ENCODE data around the gene TMEM175.
A peak's percentile ranks its signal among the peaks of the same experiment; 100 is the strongest.

Gene TMEM175, protein sequence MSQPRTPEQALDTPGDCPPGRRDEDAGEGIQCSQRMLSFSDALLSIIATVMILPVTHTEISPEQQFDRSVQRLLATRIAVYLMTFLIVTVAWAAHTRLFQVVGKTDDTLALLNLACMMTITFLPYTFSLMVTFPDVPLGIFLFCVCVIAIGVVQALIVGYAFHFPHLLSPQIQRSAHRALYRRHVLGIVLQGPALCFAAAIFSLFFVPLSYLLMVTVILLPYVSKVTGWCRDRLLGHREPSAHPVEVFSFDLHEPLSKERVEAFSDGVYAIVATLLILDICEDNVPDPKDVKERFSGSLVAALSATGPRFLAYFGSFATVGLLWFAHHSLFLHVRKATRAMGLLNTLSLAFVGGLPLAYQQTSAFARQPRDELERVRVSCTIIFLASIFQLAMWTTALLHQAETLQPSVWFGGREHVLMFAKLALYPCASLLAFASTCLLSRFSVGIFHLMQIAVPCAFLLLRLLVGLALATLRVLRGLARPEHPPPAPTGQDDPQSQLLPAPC

DNA sequence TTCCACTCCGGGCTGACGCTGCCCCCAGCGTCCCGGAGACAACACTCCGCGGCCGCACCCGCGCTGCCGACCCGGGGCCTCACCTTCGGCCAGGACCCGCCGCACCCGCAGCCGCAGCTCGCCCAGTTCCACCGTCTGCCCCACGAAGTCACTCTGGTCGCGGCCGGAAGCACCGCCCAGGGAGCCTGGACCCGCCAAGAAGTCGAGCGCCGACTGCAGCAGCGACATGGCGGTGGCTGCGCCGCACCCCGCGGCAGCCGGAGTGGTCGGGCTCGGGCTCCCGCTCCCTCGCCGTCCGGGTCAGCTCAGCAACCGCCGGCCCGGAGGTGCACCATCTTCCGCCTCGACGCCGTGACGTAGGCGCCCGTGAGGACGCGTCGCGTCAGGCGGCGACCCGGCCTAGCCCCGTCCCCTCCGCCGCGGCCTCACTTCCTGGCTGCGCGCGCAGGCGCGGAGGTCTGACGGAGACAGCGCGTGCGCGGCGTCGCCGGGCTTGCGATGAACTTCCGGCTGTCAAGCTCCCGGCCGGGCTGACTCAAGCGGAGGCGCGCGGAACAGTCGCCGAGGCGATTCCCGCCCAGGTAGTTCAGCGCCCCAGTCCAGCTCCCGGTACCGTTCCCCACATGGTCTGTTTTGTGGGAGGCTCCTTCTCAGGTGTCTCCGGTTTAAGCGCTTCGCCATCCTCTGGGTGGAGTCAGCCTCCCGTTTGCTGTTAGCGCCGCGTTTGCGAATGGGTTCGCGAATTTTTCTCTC is at the start of gene TMEM175, which contains the start of gene GAK:
Gene TMEM175 (plus strand): TSS at position 501 of the 753 bp plus-strand sequence. CDS start 15,280 bp downstream, outside the sequence.
Gene GAK (minus strand): TSS at position 357 of the 753 bp plus-strand sequence. CDS start 129 bp downstream, at position 228.
- peak; percentile 75 for DNase-seq (ENCODE audit: low read depth)

DNA sequence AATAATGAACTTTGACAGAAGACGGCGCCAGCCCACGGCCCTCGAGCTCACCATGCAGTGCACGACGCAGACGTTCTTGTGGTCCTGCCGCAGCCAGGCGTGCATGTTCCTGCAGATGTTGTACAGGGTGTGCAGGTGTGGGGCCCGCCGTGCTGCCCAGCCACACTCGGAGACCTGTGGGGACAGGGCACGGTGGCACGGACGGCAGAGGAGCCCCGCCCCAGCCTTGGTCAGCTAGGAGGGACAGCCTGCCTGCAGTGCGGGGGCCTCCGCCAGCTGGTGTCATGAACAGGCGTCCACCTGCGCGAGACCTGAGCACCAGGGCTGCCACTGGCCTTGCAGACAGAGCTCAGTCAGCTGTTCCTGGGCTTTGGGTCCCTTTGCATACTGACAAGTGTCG is 49.6 kb upstream of the TMEM175 start:
- no peak for DNase-seq (ENCODE audit: low read depth)

DNA sequence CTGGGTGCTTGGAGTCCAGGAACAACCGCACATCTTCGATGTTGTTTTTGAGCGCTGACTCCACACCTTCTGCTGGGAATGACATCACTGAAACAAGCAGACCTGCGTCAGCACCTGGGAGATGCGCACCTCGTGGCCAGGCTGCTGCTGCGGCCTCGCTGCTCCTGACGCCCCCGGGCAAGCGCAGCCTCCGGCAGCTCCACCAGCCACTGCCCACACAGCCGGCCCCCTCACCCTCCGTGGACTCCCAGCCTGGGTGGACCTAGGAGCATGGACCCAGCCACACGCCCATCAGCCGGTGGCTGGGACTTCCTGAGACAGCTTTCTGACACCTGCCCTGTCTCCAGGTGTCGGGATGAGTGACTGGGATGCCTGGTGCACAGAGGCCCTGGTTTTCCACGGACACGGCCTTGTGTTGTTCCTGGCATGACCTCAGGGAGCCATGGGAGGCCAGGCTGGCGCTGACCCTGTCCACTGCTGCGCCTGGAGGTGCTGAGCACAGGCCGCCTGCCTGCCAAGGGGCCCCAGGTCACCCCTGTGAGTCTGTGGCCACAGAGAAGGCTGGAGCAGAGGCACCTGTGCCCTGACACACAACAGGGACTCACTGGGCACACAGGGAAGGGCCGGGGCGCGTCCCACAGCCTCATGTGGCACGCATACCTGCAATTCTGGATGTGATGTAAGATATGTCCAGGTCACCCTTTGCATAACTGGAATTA is 48.7 kb upstream of the TMEM175 start:
- no peak for DNase-seq (ENCODE audit: low read depth)

DNA sequence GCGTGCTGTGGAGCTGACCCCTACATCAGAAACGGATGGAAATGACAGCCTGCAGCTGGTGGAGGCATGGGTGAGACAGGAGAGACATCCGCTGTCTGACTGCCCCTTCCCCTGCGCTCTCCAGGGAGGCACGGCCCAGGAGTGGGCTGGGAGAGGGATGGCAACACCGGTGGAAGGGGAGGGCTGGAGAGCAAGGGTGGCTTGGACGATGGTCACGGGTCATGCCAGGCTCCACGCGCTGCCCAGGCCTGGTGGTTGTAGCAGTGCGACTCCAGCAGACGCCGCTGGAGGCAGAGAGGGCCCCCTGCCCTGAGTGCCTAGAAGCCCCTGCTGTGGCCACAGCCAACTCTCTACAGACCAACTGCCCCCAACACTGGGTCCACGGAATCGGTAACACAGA is 48.0 kb upstream of the TMEM175 start:
- no peak for DNase-seq (ENCODE audit: low read depth)

GRCh38 chr4:884896-885295 is 47.4 kb upstream of the TMEM175 start:
- no peak for DNase-seq (ENCODE audit: low read depth)

- DNase-seq (ENCODE audit: low read depth), result no peak
Observed at GRCh38 chr4:885353-885752, 46.9 kb upstream of the TMEM175 start.

DNA sequence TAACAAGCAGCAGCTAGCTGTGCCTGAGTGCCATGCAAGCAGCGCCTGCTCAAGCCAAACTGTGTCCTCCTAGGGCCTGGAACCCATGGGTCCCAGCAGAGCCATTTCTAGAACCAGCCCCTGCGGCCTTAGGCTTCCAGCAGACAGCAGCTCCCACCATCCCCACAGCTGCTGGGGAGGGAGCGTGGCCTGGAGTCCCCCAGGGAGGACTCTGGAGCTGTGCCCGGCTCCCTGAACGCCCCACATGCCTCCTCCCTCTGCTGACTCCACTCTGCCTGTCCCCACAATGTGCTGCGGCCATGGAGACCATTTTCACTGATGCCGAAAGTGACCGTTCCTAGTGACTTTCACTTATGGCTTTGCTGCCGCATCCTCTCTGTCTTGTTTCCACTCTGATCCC is 46.0 kb upstream of the TMEM175 start:
- DNase-seq (ENCODE audit: low read depth), result no peak

GRCh38 chr4:887034-887763 is 45.1 kb upstream of the TMEM175 start:
- no peak for DNase-seq (ENCODE audit: low read depth)

DNA sequence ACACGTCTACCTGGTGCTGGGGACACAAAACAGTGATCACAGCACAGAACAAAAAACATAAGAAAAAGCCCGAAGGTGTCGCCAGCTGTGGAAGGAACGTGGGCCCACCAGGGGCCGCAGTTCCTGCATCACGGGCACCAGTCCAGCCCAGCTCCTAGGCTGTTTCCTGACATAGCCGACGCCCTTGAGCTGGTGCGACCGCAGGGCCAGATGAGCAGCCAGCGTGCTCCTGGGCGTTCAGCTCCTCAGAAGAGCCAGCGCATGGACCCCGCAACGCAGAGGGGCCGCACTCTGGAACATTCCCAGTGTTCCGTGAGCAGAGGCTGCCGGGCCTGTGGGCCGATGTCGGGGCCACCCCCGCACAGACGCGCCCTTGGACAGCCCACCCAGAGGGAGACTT is 44.2 kb upstream of the TMEM175 start:
- no peak for DNase-seq (ENCODE audit: low read depth)

- no peak for DNase-seq (ENCODE audit: low read depth)
Observed at GRCh38 chr4:889516-889915, 42.7 kb upstream of the TMEM175 start.

GRCh38 chr4:890036-890695 is 42.1 kb upstream of the TMEM175 start:
- DNase-seq (ENCODE audit: low read depth), result no peak

DNA sequence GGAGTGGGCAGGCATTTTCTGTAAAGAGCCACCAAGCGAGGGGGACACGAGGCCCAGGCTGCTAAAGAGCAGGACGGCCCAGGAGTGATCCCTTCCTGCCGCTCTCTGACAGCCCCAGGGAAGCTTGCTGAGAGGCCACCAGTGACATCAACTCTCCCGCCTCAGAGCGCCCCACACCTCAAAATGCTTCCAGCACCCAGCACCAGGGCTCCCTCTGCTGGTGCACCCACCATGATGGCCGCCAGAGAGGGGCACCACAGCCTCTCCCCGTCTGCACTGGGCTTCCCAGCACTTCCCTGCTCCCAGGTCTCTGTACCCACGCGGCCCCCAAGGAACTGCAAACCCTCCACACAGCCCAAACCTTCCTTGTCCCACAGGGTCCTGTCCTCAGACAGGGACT is 40.5 kb upstream of the TMEM175 start:
- DNase-seq (ENCODE audit: low read depth), result no peak

DNA sequence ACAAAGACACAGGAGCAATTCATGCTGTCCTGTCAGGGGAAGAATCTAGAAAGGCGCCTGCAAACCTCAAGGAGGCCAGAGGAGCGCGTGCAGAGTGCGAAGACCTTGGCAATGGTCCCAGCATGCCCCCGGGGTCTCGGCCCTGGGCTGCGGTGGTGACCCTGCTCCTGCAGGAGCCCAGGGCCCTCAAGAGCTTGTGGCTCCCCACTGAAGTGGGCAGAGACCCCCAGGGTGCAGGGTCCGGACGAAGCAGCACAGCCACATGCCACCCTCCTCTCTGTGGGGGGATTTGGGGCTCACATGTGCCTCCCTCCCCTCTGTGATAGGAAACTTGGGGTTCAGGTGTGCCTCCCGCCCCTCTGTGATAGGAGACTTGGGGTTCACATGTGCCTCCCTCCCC is 39.5 kb upstream of the TMEM175 start:
- no peak for DNase-seq (ENCODE audit: low read depth)

DNA sequence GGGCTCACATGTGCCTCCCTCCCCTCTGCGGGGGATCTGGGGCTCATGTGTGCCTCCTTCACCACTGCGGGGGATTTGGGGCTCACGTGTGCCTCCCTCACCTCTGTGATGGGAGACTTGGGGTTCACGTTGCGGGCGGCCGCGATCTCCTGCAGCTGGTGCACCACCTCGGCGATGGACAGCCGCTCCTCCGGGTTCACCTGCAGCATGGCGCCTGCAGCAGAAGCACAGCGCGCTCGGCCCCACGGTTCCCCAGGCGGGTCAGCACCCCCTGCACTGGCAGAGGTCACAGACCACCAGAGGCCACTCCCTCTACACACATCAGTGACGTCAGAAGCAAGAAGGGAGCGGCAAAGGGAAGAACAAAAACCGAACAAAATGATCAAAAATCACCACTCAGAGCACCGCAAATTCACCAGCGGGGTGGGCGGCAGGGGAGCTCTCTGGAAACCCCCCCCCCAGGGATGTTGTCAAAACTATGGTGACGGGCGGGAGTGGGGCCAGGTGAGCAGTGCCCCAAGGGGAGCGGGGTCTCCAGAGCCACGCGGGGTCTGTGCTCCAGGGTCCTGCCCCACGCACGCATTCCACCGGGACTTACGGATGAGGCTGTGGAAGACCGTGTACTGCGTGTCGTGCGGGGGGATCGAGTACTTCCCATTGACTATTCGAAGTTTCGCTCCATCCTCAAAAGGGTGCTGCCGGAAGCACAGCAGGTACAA is 38.8 kb upstream of the TMEM175 start:
- DNase-seq (ENCODE audit: low read depth), result no peak

GRCh38 chr4:893995-894705 is 38.1 kb upstream of the TMEM175 start:
- DNase-seq (ENCODE audit: low read depth), result no peak

DNA sequence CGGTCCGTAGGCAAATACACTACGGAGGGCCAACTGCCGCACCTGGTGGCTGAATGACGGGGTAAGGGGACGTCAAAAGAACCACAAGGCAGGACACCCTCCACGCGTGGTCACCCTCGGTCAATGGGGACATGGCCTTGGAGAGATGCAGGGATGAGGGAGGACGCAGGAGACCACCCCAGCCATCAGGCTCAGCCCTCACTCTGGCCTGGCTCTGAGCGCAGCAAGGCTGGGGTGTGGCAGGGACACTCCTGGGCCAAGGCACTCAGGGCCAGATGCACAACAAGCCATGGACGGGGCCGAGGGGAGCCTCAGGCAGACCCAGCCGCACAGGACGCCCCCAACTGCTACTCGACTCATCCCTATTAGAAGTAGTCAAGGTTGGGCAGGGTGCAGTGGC is 36.7 kb upstream of the TMEM175 start:
- DNase-seq (ENCODE audit: low read depth), result no peak

DNA sequence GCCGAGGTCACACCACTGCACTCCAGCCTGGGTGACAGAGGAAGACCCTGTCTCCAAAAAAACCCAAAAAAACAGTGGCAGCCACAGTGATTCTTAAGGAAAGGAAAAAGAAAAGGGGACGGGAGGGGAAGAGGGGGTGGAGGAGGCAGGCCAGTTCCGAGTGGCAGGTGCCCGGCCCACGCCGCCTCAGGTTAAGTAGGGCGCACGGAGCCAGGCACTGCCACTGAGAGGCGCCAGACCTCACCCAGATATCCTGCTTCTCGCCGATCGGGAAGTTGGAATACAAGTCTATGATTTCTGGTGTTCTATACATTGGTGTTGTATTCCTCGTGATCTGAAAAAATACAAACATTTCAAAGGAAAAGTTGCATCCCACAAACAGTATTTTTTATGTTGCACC is 36.0 kb upstream of the TMEM175 start:
- DNase-seq (ENCODE audit: low read depth), result no peak

GRCh38 chr4:896630-897029 is 35.6 kb upstream of the TMEM175 start:
- DNase-seq (ENCODE audit: low read depth), result no peak

DNA sequence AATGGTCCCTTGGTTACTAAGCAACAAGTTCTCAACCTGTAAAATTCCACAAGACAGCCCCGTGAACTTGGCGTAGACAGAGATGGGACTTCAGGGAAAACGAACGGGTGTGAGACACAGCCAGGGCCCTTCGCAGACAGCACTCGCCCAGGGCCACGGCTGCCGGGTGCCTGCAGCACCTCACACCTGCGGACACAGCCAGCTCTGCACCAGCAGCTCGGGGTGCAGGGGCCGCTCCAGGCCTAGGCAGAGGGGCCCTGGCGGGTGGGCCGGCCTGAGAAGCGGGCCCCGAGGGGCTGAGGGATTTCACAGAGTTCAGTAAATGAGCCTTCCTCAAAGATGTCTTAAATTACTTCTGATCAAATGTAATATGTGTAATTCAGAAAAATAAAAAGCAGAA is 34.1 kb upstream of the TMEM175 start:
- no peak for DNase-seq (ENCODE audit: low read depth)

Data from GM04503 (cell line).